Medulla oblongata (tissue), 1 donor: Measurements from ENCODE around the gene LAYN.
A peak's percentile ranks its signal among the peaks of the same experiment; 100 is the strongest.

Experiments used
- DNase-seq: peaks from one replicate; pipeline ENCODE4 v3.0.0-alpha.2; 2015; ENCODE audit errors: extremely low spot score

The LAYN gene

DNA sequence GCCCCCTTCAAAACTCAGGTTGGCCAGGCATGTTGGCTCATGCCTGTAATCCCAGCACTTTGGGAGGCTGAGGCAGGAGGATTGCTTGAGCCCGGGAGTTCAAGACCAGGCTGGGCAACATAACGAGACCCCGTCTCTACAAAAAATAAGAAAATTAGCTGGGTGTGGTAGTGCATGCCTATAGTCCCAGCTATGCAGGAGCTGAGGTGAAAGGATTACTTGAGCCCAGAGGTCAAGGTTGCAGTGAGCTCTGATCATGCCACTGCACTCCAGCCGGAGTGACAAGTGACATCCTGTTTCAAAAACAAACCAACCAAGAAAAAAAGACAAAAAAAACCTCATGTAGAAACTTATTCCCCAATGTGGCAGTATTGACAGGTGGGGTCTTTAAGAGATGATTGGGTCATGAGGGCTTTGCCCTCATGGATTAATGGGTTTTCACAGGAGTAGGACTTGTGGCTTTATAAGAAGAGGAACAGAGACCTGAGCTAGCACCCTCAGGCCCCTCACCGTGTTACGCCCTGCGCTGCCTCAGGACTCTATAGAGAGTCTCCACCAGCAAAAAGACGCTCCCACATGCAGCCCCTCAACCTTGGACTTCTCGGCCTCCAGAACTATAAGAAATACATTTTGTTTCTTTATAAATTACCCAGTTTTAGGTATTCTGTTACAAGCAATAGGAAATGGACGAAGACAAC, 22.3 kb downstream of the LAYN start:
- DNase-seq: no peak

DNA sequence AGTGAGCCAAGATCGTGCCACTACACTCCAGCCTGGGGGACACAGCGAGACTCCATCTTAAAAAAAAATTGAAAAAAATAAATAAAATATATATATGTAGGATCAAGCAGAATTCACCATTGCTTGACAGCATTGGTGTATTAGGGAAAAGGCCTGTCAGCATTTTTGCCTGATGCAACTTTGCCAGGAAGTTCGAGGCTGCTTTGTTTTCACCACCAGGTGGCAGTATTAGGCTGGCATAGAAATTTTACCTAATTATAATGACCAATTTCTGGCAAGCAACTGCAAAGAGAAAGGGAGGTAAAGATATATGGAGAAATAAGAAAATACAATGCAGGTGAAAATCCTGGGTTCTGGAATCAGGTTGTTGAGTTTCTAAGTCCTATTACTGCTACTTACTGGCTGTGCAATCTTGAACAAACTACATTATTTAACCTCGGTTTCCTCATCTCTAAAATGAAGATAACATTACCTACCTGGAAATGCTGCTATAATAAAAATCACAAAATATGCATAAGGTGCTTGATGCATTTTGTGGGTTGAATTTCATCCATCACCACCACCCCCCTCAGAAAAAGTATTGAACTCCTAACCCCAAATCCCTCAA, 24.7 kb downstream of the LAYN start:
- DNase-seq: peak; percentile 79

DNA sequence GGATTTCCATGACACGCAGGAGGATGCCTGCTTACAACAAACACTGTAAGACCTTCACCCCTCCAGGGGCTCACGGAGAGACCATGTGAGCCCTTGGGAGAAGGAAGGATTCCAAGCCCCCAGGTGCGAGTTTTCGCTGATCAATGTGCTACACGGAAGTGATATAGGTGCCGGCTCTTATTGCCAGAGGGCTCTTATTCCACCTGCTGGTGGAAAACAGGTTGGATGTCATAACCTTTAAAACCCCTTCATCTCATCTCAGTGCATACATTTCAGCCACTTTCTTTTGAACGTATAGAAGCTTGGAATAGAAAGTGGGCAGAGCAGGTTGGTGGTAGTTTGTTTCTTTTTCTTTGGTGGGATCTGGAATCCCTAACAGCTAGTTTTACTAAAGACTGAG, 25.8 kb downstream of the LAYN start:
- DNase-seq: no peak

- no peak for DNase-seq
Observed at GRCh38 chr11:111569476-111569875, 29.0 kb downstream of the LAYN start.

DNA sequence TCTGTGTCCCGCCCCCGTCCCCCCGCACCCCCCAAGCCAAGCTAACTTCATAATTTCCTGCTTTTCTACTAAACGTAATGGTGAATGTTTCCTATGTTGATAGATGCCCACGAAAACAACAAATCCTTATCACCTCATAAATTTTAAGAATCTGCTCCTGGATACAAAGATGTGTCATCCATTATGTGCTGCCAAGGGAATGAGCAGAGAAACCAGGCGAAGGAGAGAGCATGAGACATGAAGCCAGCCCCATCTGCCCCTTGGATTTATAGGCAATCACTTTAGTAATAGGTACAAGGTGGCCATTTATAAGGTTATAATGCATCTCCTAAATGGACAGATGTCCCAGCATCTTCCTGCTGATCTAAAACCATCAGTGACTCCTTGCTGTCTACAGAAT, 30.3 kb downstream of the LAYN start:
- no peak for DNase-seq

- no peak for DNase-seq
Observed at GRCh38 chr11:111571829-111572501, 31.4 kb downstream of the LAYN start.

GRCh38 chr11:111572581-111572980, 32.1 kb downstream of the LAYN start:
- no peak for DNase-seq

DNA sequence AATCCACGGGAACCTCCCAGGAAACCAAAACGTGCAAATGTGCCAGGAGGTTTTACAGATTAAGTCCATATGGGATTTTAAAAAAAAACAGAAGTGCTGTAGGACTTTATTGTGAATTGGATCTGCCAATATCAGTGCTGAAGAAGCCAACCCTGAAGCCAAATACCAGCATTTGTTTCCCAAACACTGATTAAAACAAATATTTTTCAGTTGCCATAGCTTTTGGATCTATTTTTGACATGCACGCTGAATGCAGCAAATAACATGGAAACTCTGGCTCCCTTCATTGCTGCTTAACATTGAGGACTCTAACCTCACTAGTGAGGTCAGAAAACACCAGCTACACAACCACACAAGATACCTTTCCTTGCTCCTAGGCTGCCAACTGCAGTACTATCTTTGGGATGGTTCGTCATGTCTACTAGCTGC, 33.3 kb downstream of the LAYN start:
- DNase-seq: no peak

- DNase-seq: no peak
Observed at GRCh38 chr11:111574373-111575225, 34.1 kb downstream of the LAYN start.

- DNase-seq: no peak
Observed at GRCh38 chr11:111575740-111576139, 35.2 kb downstream of the LAYN start.

DNA sequence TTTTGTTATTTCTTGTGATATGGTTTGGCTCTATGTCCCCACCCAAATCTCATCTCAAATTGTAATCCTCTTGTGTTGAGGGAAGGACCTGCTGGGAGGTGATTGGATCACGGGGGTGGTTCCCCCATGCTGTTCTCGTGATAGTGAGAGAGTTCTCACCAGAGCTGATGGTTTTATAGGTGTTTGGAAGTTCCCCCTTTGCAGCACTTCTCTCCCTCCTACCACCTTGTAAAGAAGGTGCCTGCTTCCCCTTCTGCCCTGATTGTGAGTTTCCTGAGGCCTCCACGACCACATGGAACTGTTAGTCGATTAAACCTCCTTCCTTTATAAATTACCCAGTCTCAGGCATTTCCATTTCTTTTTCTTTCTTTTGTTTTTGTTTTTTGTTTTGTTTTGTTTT, 37.3 kb downstream of the LAYN start:
- no peak for DNase-seq

DNA sequence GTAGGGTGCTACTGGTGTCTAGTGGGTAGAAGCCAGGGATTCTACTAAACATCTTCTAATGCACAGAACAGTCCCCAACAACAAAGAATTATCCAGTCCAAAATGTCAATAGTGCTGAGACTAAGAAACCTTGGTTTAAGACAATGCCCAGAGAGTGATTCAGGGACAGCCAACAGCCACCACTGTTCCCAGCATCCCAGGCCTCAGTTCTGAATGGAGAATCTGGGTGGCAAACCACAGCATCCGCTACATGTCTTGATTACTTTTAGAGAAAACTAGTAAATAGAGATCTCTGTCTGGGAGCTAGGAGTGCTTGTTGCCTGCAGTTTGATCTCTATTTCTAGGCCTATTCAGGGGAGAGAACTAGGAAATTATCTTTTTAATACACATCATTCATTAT, 40.8 kb downstream of the LAYN start:
- no peak for DNase-seq

GRCh38 chr11:111582163-111582562, 41.6 kb downstream of the LAYN start:
- no peak for DNase-seq

DNA sequence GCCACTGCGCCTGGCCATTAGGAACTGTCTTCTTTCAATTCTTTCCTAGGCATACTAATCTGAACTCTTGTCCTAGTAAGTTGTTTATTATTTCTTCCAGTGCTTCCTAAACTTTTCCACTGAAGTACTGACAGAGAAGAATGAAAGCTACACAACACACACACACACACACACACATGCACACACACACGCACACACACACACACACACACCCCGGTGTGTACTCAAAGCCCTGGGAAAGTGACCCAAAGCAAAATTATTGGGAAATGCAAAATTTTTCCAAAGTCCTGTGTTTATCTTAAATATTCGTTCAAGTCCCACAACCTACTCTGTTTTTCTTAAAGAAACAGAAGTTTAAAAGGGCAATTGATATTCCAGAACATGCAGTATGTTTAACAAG, 42.4 kb downstream of the LAYN start:
- DNase-seq: no peak

- no peak for DNase-seq
Observed at GRCh38 chr11:111585371-111585770, 44.9 kb downstream of the LAYN start.

- peak; percentile 70 for DNase-seq
Observed at GRCh38 chr11:111586388-111586831, 45.9 kb downstream of the LAYN start.

DNA sequence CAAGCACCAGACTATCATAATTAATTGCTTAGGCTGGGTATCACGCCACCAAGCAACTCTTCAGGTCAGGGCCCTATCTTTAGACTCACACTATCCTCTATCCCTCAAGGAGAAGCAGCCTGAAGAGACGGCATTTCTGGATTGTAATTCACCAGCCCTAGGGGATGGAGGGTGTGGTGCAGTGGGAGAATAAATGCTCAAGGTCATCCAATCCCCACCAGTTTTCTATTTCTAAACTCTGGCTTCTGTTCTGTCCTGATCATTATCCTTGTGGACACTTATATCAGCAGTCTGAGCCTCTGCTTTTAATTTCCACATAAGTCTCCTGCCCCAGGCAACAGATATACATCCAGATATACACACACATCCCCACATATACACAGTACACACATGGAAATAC, 48.6 kb downstream of the LAYN start:
- no peak for DNase-seq

DNA sequence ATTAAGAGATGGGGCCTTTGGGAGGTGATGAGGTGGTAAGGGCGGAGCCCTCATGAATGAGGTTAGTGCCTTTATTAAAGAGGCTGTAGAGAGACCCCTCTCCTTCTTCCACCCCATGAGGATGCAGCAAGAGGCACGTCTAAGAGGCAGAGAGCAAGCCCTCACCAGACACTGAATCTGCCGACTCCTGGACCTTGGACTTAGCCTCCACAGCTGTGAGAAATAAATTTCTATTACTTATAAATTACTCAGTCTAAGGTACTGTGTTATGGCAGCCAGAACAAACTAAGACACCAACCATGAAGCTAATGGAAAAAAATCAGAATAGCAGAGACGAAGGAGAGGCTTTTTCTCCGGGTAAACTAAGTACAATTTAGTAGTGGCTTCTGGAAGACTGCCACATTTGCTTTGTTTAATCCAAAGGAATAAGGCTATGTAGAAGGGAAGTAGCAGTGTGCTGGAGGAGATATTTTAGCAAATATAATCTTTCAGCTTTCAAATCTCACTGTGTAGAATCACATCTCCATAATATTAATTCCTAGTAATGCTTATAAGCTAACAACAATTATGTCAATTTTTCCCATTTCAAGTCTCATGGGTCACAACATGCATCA, 49.5 kb downstream of the LAYN start:
- no peak for DNase-seq

GRCh38 chr11:111591187-111591960, 50.9 kb downstream of the LAYN start:
- no peak for DNase-seq

DNA sequence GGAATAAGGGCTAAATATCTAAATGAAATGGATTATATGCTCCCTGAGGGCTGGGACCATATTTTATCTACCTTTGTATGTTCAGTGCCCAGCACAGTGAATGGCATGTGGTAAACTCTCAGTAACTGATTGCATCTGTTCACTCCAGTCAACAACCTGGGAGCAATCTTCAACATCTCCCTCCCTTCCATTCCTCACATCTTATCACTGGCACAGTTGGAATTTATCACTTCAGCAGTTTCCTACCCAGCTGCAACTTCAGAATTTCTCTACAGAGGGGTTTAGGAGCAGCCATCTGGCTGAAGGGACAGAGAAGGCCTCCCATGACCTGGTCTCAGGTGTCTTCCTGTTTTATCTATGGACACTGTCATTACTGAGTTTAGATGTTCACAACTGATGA, 52.0 kb downstream of the LAYN start:
- DNase-seq: no peak

GRCh38 chr11:111596319-111596718, 55.8 kb downstream of the LAYN start:
- DNase-seq: no peak
